RWPE2 (cell line): ENCODE data around the gene LIMS1.
"Not testable (repeated sequence)": the region's sequence is repeated elsewhere in the genome, so short reads cannot be mapped to it uniquely, and the experiment has no call there.

Experiments used
- ATAC-seq: fragments of 200-7000 bp; cut with Tn5 transposase; 3 replicates; pipeline ENCODE4 v1.9.1; 2021; ENCODE audit warnings: low read depth
- DNase-seq: peaks from one replicate; pipeline ENCODE4 v3.0.0-alpha.2; 2020; ENCODE audit warnings: low spot score
- H3K27ac ChIP-seq: fragments of 450-650 bp; 2 replicates; pipeline ENCODE4 v1.5.1; 2017; ENCODE audit warnings: mild to moderate bottlenecking; ENCODE audit not compliant: poor library complexity, severe bottlenecking
- H3K27me3 ChIP-seq: fragments of 250-450 bp; sonication (Bioruptor Pico); 2 replicates; pipeline ENCODE4 v1.5.1; 2021; ENCODE audit warnings: mild to moderate bottlenecking, moderate library complexity; ENCODE audit not compliant: insufficient read depth, poor library complexity, severe bottlenecking
- H3K36me3 ChIP-seq: fragments of 250-450 bp; sonication (Bioruptor Pico); 2 replicates; pipeline ENCODE4 v1.5.1; 2020; ENCODE audit warnings: low read depth, mild to moderate bottlenecking, moderate library complexity
- H3K4me1 ChIP-seq: fragments of 250-450 bp; sonication (Bioruptor Pico); 2 replicates; pipeline ENCODE4 v1.5.1; 2021; ENCODE audit warnings: mild to moderate bottlenecking, moderate library complexity; ENCODE audit not compliant: insufficient read depth, poor library complexity, severe bottlenecking
- H3K4me3 ChIP-seq: fragments of 250-450 bp; sonication (Bioruptor Pico); 2 replicates; pipeline ENCODE4 v1.5.1; 2021; ENCODE audit warnings: mild to moderate bottlenecking, moderate library complexity; ENCODE audit not compliant: severe bottlenecking
- H3K9me3 ChIP-seq: fragments of 250-450 bp; sonication (Bioruptor Pico); 2 replicates; pipeline ENCODE4 v1.5.1; 2021; ENCODE audit warnings: mild to moderate bottlenecking, moderate library complexity; ENCODE audit not compliant: severe bottlenecking
- CTCF ChIP-seq: fragments of 450-650 bp; IDR thresholded peaks from one replicate; pipeline ENCODE4 v1.5.1; 2017; ENCODE audit warnings: mild to moderate bottlenecking, moderate library complexity; ENCODE audit not compliant: poor library complexity, severe bottlenecking

The LIMS1 gene

GRCh38 chr2:108719149-108720044 is 185.1 kb downstream of the LIMS1 start, which contains the start of gene RANBP2:
Gene RANBP2, plus strand, starts transcription at chr2:108719482. Its CDS starts 125 bp downstream, at chr2:108719607.
- ATAC-seq (peak; percentile 95), DNase-seq (peak; percentile 95)
- H3K4me1 ChIP-seq: peaks cover 6% of the 10 kb centered on the region
- no peak for TF ChIP-seq CTCF
- peak within 1 kb of the TSS; percentile 69 for H3K4me3 ChIP-seq
- H3K27me3 ChIP-seq: no peaks in the 10 kb centered on the region
- H3K36me3 ChIP-seq: no peaks in the 10 kb centered on the region
- no peaks in the 10 kb centered on the region for H3K9me3 ChIP-seq
- peak within 1 kb of the TSS; percentile 56 for H3K27ac ChIP-seq

- H3K27me3 ChIP-seq, H3K4me3 ChIP-seq, H3K27ac ChIP-seq, H3K9me3 ChIP-seq, ATAC-seq, H3K4me1 ChIP-seq, DNase-seq, H3K36me3 ChIP-seq: not testable (repeated sequence)
These were observed 191.8 kb downstream of the LIMS1 start for GRCh38 chr2:108726048-108726447.

- H3K4me3 ChIP-seq, DNase-seq, ATAC-seq, H3K9me3 ChIP-seq, H3K27ac ChIP-seq, H3K4me1 ChIP-seq, H3K27me3 ChIP-seq: not testable (repeated sequence)
- H3K36me3 ChIP-seq: peaks cover 46% of the 10 kb centered on the region
These were observed 200.4 kb downstream of the LIMS1 start for GRCh38 chr2:108734656-108735055.
